HCT116 (cell line): ENCODE measurements around the gene IL9. TPM values are rescaled to one million over a fixed set of nuclear protein-coding genes. Genes with fewer than 3 reads are reported as not detected.

ENCODE experiments used
- ATAC-seq: fragments of 200-7000 bp; cut with Tn5 transposase; 2 replicates; pipeline ENCODE4 v1.9.1; 2020; ENCODE audit warnings: mild to moderate bottlenecking, moderate library complexity
- BruUV-seq: library from RNA; stranded (reverse); fragments of 400-500 nt; replicated peaks from 2 replicates; lab custom pipeline; 2021; lab: Mats Ljungman, UMichigan
- CTCF ChIA-PET: fragments of 300-600 bp; sonication (Branson Sonifier 250); formaldehyde crosslinking; loops from one replicate; lab custom pipeline; 2021; ENCODE audit warnings: antibody characterized with exemption; lab: Charles Lee
- POLR2A ChIA-PET: fragments of 300-600, 350-600 bp; sonication (Branson Sonifier 250); formaldehyde crosslinking; loops from one replicate; lab custom pipeline; 2021; ENCODE audit warnings: antibody characterized with exemption; lab: Charles Lee
- RAD21 ChIA-PET, 2 experiments: fragments of 300-600 bp; sonication (Branson Sonifier 250); formaldehyde crosslinking; loops; one replicate each; lab custom pipeline; 2023; ENCODE audit warnings: low total read pairs in 2 of 2; ENCODE audit not compliant: uncharacterized antibody in 2 of 2, unreplicated experiment in 2 of 2, low non-redundant PET in 1 of 2; lab: Charles Lee
- DNase-seq: peaks from one replicate; pipeline ENCODE4 v3.0.0-alpha.2; 2010; ENCODE audit warnings: low read depth, low spot score
- H2AFZ ChIP-seq: fragments of 200-600 bp; shearing (Covaris generic), sonication (generic); 2 replicates; pipeline ENCODE4 v1.6.1; 2017; ENCODE audit warnings: low read depth, mixed run types, mixed read lengths, antibody characterized with exemption, low read length; ENCODE audit not compliant: poor library complexity, severe bottlenecking
- H3K27ac ChIP-seq: 2 replicates; pipeline ENCODE4 v1.5.1; 2012; ENCODE audit warnings: low read depth, low read length
- H3K27me3 ChIP-seq: fragments of 200-600 bp; sonication (generic); 2 replicates; pipeline ENCODE4 v1.6.1; 2016; ENCODE audit warnings: mixed run types, low read length, mixed read lengths; ENCODE audit not compliant: insufficient read depth
- H3K36me3 ChIP-seq, 2 experiments: fragments of 200-500 bp in 1 of 2; fragments of 200-600 bp in 1 of 2; sonication (Bioruptor generic) in 1 of 2; sonication (generic) in 1 of 2; 2 replicates each; pipeline versions ENCODE4 v1.5.1 to v1.6.1; 2014 to 2016; ENCODE audit warnings: low read length in 2 of 2, inconsistent platforms in 1 of 2, mixed read lengths in 1 of 2, mixed run types in 1 of 2; ENCODE audit not compliant: insufficient read depth in 2 of 2, control insufficient read depth in 1 of 2
- H3K4me1 ChIP-seq, 2 experiments: fragments of 200-600 bp in 1 of 2; sonication (generic) in 1 of 2; 2 replicates each; pipeline versions ENCODE4 v1.5.1 to v1.6.1; 2012 to 2017; ENCODE audit warnings: low read length in 2 of 2, inconsistent platforms in 1 of 2, mild to moderate bottlenecking in 1 of 2, mixed read lengths in 1 of 2, mixed run types in 1 of 2, moderate library complexity in 1 of 2; ENCODE audit not compliant: insufficient read depth in 2 of 2, control insufficient read depth in 1 of 2
- H3K4me2 ChIP-seq: fragments of 200-600 bp; sonication (generic); 2 replicates; pipeline ENCODE4 v1.6.1; 2017; ENCODE audit warnings: mixed run types, low read length, mixed read lengths
- H3K4me3 ChIP-seq, 2 experiments: fragments of 200-600 bp in 1 of 2; sonication (generic) in 1 of 2; replicated peaks in 1 of 2; 2 replicates each; pipeline ENCODE4 v1.5.1; 2011 to 2016; ENCODE audit warnings: low read length in 2 of 2, control low read depth in 1 of 2, low read depth in 1 of 2, mild to moderate bottlenecking in 1 of 2, mixed read lengths in 1 of 2, mixed run types in 1 of 2
- H3K79me2 ChIP-seq: fragments of 200-600 bp; sonication (generic); 2 replicates; pipeline ENCODE4 v1.6.1; 2017; ENCODE audit warnings: mild to moderate bottlenecking, mixed run types, low read length, moderate library complexity, mixed read lengths; ENCODE audit not compliant: insufficient read depth
- H3K9ac ChIP-seq: fragments of 200-600 bp; sonication (generic); 2 replicates; pipeline ENCODE4 v1.6.1; 2016; ENCODE audit warnings: low read length, mixed read lengths
- H3K9me2 ChIP-seq: fragments of 200-600 bp; sonication (generic), shearing (Covaris generic); 2 replicates; pipeline ENCODE4 v1.6.1; 2017; ENCODE audit warnings: mixed run types, mild to moderate bottlenecking, moderate library complexity; ENCODE audit not compliant: insufficient read depth
- H3K9me3 ChIP-seq, 2 experiments: fragments of 200-500 bp in 1 of 2; fragments of 200-600 bp in 1 of 2; sonication (Bioruptor generic) in 1 of 2; sonication (generic) in 1 of 2; 2 replicates each; pipeline ENCODE4 v1.6.1; 2014 to 2017; ENCODE audit warnings: low read length in 2 of 2, mixed read lengths in 2 of 2, inconsistent platforms in 1 of 2, low read depth in 1 of 2, mild to moderate bottlenecking in 1 of 2, mixed run types in 1 of 2, moderate library complexity in 1 of 2; ENCODE audit not compliant: control insufficient read depth in 1 of 2, insufficient read depth in 1 of 2
- H4K20me1 ChIP-seq: fragments of 200-600 bp; sonication (generic), shearing (Covaris generic); 2 replicates; pipeline ENCODE4 v1.6.1; 2017; ENCODE audit warnings: mixed run types, mild to moderate bottlenecking, moderate library complexity; ENCODE audit not compliant: insufficient read depth
- CBX3 ChIP-seq: IDR thresholded peaks from 2 replicates; pipeline ENCODE4 v1.6.1; 2012; ENCODE audit warnings: low read depth
- CEBPB ChIP-seq: IDR thresholded peaks from 2 replicates; pipeline ENCODE4 v1.6.1; 2012; ENCODE audit warnings: low read depth
- CTCF ChIP-seq, 3 experiments: fragments of 200-600 bp in 1 of 3; sonication (generic) in 1 of 3; IDR thresholded peaks in 2 of 3; conservative IDR thresholded peaks in 1 of 3; 2 replicates each; pipeline ENCODE4 v1.5.1; 2012 to 2017; ENCODE audit warnings: low read depth in 2 of 3, low read length in 2 of 3, antibody characterized with exemption in 1 of 3, borderline replicate concordance in 1 of 3, control low read depth in 1 of 3, mild to moderate bottlenecking in 1 of 3, mixed read lengths in 1 of 3, mixed run types in 1 of 3, moderate library complexity in 1 of 3; ENCODE audit not compliant: insufficient read depth in 1 of 3
- EZH2phosphoT487 ChIP-seq: fragments of 200-600 bp; IDR thresholded peaks from 2 replicates; pipeline ENCODE4 v1.6.1; 2018; ENCODE audit warnings: antibody characterized with exemption, borderline replicate concordance
- FOSL1 ChIP-seq: IDR thresholded peaks from 2 replicates; pipeline ENCODE4 v1.6.1; 2012; ENCODE audit warnings: low read depth
- POLR2A ChIP-seq: IDR thresholded peaks from 2 replicates; pipeline ENCODE4 v1.7.0; 2011; ENCODE audit warnings: borderline replicate concordance; ENCODE audit not compliant: insufficient read depth, insufficient read length; ENCODE audit errors: extremely low read depth
- SIN3A ChIP-seq: IDR thresholded peaks from 2 replicates; pipeline ENCODE4 v1.6.1; 2012; ENCODE audit warnings: low read depth
- SP1 ChIP-seq: IDR thresholded peaks from 2 replicates; pipeline ENCODE4 v1.6.1; 2012; ENCODE audit warnings: low read depth
- SRF ChIP-seq: IDR thresholded peaks from 2 replicates; pipeline ENCODE4 v1.6.1; 2012; ENCODE audit warnings: low read depth
- TCF7L2 ChIP-seq: IDR thresholded peaks from 2 replicates; pipeline ENCODE4 v1.7.0; 2011; ENCODE audit warnings: borderline replicate concordance, inconsistent platforms; ENCODE audit not compliant: insufficient read depth, insufficient read length; ENCODE audit errors: extremely low read depth
- ZNF274 ChIP-seq: fragments of 200-500 bp; sonication (Bioruptor generic); IDR thresholded peaks from 2 replicates; pipeline ENCODE4 v1.6.1; 2014; ENCODE audit warnings: mild to moderate bottlenecking, low read depth, low read length, inconsistent platforms
- intact Hi-C: fragments of 100-400 bp; cut with micrococcal nuclease; formaldehyde crosslinking; loops from 2 replicates; pipeline ENCODE4 v1.10.0; 2022
- total RNA-seq: library from RNA; stranded (reverse); gene quantifications from one replicate; pipeline ENCODE4 v1.2.1, GENCODE V29; 2021; ENCODE audit not compliant: unreplicated experiment
- TF ChIP-seq, protein P1 (sequence below): IDR thresholded peaks from 2 replicates; pipeline ENCODE4 v1.6.1; 2012
- TF ChIP-seq, protein P2 (sequence below): IDR thresholded peaks from 2 replicates; pipeline ENCODE4 v1.6.1; 2012
- TF ChIP-seq, protein P3 (sequence below): IDR thresholded peaks from 2 replicates; pipeline ENCODE4 v1.6.1; 2011; ENCODE audit warnings: mild to moderate bottlenecking, low read length, moderate library complexity; ENCODE audit not compliant: insufficient replicate concordance; ENCODE audit errors: extremely low read depth

IL9 gene
- total RNA-seq, 1 experiment from 2014 or later: not detected

- RAD21 ChIA-PET: no interaction called here
- Histone ChIP-seq H3K27me3 (no peaks in the 10 kb centered on the region), H3K4me1 (no peaks in the 10 kb centered on the region), H3K27ac (no peak overlapping the region), H3K36me3 (no peaks in the 10 kb centered on the region), H2AFZ (no peak overlapping the region), H3K9me3 (no peaks in the 10 kb centered on the region), H3K9me2 (no peaks in the 10 kb centered on the region), H3K4me2 (no peak overlapping the region), H3K9ac (no peak overlapping the region), H3K4me3 (no peak overlapping the region), H4K20me1 (no peaks in the 10 kb centered on the region), H3K79me2 (no peaks in the 10 kb centered on the region)
- POLR2A ChIA-PET: no interaction called here
- ATAC-seq (no peak), DNase-seq (no peak)
- CTCF ChIA-PET: no interaction called here
- intact Hi-C loops: no loop called here
- BruUV-seq: no TSS peak
- TF ChIP-seq ZNF274: no peak
- TF ChIP-seq SIN3A: no peak
- no peak for TF ChIP-seq FOSL1
- TF ChIP-seq EZH2phosphoT487: no peak
- no peak for TF ChIP-seq SP1
- no peak for TF ChIP-seq CBX3
- no peak for TF ChIP-seq POLR2A
These were observed 37.9 kb downstream of the IL9 start for GRCh38 chr5:135857630-135858311.

GRCh38 chr5:135851915-135852845 lies 43.5 kb downstream of the IL9 start:
- ATAC-seq (no peak), DNase-seq (no peak)
- ChIA-PET POLR2A (no interaction called here), RAD21 (no interaction called here), CTCF (no interaction called here)
- Histone ChIP-seq H3K9me2 (no peaks in the 10 kb centered on the region), H3K79me2 (no peaks in the 10 kb centered on the region), H3K27ac (no peak overlapping the region), H3K9ac (no peak overlapping the region), H3K36me3 (no peaks in the 10 kb centered on the region), H3K4me1 (peaks cover 0 to 7% of the 10 kb centered on the region in 2 experiments; a peak in 1 of 4 replicates), H3K4me2 (no peak overlapping the region), H3K9me3 (no peaks in the 10 kb centered on the region), H2AFZ (no peak overlapping the region), H4K20me1 (no peaks in the 10 kb centered on the region), H3K4me3 (no peak overlapping the region), H3K27me3 (no peaks in the 10 kb centered on the region)
- no TSS peak for BruUV-seq
- intact Hi-C loops: no loop called here
- TF ChIP-seq SRF (no peak), ZNF274 (no peak), SP1 (no peak), CTCF (IDR thresholded peaks at IDR 0.05 in 2 of 3, conservative IDR thresholded peaks at IDR 0.05 in 1 of 3; ENCODE audit: borderline replicate concordance in 1 of 3, insufficient read depth in 1 of 3, low read depth in 2 of 3, low read length in 2 of 3) (no peak), EZH2phosphoT487 (no peak), CEBPB (no peak), TCF7L2 (no peak)
- TF ChIP-seq, protein P1, sequence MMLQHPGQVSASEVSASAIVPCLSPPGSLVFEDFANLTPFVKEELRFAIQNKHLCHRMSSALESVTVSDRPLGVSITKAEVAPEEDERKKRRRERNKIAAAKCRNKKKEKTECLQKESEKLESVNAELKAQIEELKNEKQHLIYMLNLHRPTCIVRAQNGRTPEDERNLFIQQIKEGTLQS: no peak
- TF ChIP-seq, protein P2, sequence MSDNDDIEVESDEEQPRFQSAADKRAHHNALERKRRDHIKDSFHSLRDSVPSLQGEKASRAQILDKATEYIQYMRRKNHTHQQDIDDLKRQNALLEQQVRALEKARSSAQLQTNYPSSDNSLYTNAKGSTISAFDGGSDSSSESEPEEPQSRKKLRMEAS: no peak
- TF ChIP-seq, protein P3, sequence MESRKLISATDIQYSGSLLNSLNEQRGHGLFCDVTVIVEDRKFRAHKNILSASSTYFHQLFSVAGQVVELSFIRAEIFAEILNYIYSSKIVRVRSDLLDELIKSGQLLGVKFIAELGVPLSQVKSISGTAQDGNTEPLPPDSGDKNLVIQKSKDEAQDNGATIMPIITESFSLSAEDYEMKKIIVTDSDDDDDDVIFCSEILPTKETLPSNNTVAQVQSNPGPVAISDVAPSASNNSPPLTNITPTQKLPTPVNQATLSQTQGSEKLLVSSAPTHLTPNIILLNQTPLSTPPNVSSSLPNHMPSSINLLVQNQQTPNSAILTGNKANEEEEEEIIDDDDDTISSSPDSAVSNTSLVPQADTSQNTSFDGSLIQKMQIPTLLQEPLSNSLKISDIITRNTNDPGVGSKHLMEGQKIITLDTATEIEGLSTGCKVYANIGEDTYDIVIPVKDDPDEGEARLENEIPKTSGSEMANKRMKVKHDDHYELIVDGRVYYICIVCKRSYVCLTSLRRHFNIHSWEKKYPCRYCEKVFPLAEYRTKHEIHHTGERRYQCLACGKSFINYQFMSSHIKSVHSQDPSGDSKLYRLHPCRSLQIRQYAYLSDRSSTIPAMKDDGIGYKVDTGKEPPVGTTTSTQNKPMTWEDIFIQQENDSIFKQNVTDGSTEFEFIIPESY: no peak
